ENCODE measurements around the gene TMEM72.

The TMEM72 gene

DNA sequence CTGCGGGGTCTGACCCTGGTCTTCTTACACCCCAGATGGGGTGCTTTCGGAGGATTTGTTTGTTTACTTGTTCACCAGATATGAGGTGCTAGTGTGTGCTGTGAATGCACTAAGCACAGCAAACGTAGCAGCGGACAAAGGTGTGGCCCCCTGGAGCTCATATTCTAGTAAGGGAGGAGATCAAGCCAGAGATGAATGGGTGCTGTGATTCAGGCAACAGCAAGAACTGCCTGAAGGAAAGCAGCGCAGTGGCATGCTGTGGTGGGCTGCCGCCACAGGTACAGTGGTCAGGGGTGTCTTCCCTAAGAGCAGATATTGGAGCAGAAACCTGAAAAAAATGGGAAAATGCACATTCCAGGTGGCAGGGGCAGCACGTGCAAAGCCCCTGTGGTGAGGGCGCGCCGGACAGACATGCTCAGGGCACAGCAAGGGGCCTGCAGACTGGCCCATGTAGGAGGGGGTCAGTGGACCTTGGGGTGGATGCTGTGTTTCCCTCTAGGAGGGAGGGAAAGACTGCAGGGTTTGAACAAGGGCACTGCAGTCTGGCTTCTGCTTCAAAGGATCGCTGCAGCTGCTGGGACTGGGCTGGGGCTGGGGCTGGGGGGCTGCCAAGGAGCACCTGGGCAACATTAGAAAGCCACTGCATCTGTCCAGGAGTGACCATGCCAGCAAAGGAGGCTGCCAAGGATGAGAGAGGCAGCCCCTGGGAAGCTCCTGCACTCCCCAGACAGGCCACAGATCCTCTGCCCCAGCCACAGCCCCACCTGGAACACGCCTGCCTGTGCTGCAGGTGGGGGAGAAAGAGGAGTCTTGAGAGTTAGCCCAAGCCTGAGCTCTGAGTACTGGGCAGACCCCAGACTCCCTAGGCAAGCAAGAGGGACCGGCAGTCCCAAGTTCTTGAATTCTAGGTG is 68.4 kb downstream of the TMEM72 start:
- DNase-seq (ENCODE audit: low spot score in 2 of 2) (no peak), ATAC-seq (no peak)
- no peak overlapping the region for H3K27ac Mint-ChIP-seq
- H3K4me1 Mint-ChIP-seq: no peaks in the 10 kb centered on the region
- no peak overlapping the region for H3K4me3 Mint-ChIP-seq
- no peaks in the 10 kb centered on the region for H3K9me3 Mint-ChIP-seq
- no peaks in the 10 kb centered on the region for H3K36me3 Mint-ChIP-seq

DNA sequence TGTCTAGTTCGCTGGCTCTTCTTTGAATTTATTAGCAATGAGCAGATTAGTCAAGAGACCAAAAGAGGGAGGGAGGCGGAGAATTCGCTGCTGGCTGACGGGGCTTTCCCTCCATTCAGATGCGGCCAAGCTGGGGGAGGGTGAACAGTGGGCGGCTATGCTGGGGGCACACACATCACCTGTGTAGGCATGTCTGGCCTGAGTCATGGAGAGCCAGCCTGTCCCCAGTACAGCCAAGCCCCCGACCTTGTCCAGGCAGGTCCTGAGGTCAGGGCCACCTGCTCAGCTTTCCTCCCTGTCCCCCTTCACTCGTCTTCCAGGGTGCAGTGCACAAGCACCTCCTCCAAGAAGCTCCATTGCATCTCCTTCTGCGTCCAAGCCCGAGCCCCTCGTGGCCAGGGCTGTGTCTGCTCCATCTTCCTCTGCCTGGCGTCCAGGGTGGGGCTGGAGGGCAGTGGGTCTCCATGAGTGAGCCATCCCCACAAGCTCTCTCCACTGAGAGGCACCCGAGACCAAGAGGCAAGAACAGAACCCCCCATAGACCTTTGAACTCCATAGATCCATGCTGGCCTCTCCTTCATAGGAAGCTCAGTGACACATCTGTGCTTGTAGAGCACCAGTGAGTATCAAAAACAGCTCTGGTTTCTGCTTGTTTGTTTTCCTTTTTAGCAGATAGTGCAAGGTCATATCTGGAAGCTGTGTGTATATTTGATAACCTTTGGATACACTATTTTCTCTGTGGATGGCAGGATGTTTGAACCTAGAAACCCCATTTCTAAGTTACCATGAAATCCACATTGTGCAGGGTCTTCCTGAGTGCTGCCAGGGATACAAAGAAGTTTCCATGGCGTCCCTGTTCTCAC is 69.4 kb downstream of the TMEM72 start:
- no peak for ATAC-seq
- no peaks in the 10 kb centered on the region for H3K36me3 Mint-ChIP-seq
- no peak overlapping the region for H3K27ac Mint-ChIP-seq
- H3K4me3 Mint-ChIP-seq: no peak overlapping the region
- DNase-seq (ENCODE audit: low spot score in 2 of 2): no peak
- H3K9me3 Mint-ChIP-seq: no peaks in the 10 kb centered on the region
- H3K4me1 Mint-ChIP-seq: no peaks in the 10 kb centered on the region

DNA sequence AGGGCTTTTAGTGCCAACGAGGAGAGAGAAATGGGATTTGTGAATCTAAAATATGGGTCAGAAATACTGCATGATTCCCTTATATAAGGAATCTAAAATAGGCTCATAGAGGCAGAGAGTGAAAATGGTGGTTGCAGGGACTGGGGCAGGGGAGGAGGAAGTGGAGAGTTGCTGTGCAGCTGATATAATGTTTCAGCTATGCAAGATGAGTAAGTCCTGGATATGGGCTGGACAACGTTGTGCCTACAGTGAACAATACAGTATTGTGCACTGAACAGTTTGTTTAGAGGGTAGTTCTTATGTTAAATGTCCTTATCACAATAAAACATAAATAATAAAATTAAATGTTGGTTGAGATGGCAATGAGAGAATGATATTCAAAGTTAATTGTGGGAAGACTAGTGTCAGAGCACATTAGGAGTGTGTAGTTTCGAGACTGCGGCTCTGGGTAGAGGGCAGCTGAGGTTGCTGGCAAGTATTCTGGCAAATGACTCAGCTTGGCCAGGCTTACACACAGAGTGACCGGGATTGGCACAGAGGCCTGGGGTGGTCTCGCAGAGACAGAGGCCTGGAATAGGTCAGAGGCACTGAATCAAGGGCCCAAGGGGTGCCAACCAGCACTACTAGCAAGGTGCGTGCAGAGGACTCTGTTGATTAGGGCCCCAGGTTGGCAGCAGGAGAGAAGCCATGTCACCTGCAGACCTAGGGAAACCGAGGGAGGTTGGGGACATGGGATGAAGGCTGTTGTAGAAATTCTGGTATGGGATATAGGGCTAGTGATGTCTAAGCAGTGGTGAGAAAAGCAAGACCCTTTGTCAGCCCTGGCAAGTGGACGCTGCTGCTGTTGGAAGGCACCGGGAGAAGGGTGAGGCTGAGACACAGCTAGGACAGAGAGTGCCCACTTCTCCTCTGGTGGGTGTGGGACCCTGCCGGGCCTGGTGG is 70.3 kb downstream of the TMEM72 start:
- Mint-ChIP-seq H3K27ac (no peak overlapping the region), H3K4me1 (no peaks in the 10 kb centered on the region), H3K36me3 (no peaks in the 10 kb centered on the region), H3K9me3 (no peaks in the 10 kb centered on the region), H3K4me3 (no peak overlapping the region)
- DNase-seq (ENCODE audit: low spot score in 2 of 2): no peak
- no peak for ATAC-seq

DNA sequence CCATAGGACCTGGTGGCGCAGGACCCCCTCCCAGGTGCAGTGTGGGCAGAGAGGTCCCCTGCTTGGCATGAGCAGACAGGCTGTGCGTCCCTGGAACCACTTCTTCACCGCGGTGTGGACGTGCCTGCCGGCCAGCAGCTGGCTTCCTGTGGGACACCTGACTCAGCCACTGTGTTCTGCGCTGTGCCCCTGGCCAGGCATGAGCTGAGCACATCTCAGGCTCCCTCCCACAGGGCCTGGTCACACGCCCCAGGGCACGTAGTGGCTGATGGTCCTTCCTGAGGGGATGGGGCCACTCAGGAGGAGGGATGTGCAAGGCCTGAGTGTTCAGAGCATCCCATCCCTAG is 71.0 kb downstream of the TMEM72 start:
- no peaks in the 10 kb centered on the region for H3K9me3 Mint-ChIP-seq
- H3K27ac Mint-ChIP-seq: no peak overlapping the region
- H3K4me3 Mint-ChIP-seq: no peak overlapping the region
- DNase-seq (ENCODE audit: low spot score in 2 of 2) (no peak), ATAC-seq (peak; percentile 14)
- H3K4me1 Mint-ChIP-seq: no peaks in the 10 kb centered on the region
- peaks cover 1% of the 10 kb centered on the region for H3K36me3 Mint-ChIP-seq

DNA sequence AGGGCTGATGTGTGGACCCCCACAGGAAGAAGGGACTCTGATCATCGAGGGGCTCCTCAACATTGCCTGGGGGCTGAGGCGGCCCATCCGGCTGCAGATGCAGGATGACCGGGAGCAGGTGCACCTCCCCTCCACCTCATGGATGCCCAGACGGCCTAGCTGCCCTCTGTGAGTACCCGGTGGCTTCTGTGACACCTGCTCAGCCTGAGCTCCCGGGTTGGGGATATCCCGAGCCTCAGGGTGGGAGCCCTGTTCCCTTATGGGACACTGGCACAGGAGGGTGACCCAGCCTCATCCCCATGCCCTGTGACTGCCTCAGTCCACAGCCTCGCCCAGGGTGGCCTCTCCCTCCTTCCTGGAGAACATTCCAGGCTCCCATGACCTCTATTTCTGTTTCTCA is 71.4 kb downstream of the TMEM72 start:
- no peaks in the 10 kb centered on the region for H3K4me1 Mint-ChIP-seq
- ATAC-seq: no peak
- H3K36me3 Mint-ChIP-seq: peaks cover 5% of the 10 kb centered on the region
- H3K9me3 Mint-ChIP-seq: no peaks in the 10 kb centered on the region
- no peak overlapping the region for H3K27ac Mint-ChIP-seq
- no peak for DNase-seq (ENCODE audit: low spot score in 2 of 2)
- no peak overlapping the region for H3K4me3 Mint-ChIP-seq

DNA sequence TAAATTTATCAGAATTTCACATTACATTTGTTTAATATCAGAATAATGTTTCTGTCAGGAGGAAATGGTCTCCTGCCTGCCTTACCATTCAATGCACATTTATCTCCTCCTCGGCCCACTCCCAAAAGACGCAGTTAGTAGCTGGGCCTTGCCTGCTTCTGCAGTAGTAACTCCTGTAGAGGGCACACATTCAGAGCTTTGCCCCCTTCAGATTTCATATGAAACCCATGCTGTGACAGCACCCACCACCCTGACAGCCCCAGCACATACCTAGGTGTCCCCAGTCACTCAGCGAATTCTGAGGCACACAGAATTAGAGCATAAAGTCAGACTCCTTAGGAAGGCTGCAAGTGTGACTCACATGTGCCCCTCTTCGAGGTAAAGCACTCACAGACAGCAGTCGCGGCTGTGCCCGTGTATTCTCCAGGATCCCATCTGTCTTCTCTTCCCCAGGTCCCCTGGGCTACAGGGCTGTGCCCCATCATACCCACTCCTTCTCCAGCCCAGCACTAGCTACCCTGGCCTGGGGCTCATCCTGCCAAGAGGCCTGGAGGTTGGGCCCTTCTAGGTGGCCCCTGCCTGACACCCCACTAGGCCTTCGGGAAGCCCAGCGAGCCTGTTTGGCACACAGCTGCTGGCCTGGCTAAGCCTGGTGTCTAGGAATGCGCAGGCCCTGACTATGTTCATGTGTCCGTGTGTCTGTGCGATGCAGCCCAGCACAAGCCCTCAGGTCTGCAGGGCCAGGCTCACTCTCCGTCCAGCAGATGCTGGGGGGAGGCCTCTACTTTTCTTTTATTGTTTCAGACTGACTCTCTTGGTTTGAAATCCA is 72.1 kb downstream of the TMEM72 start:
- Mint-ChIP-seq H3K4me3 (no peak overlapping the region), H3K27ac (no peak overlapping the region), H3K4me1 (no peaks in the 10 kb centered on the region), H3K9me3 (no peaks in the 10 kb centered on the region), H3K36me3 (peaks cover 5% of the 10 kb centered on the region)
- ATAC-seq: no peak
- no peak for DNase-seq (ENCODE audit: low spot score in 2 of 2)

DNA sequence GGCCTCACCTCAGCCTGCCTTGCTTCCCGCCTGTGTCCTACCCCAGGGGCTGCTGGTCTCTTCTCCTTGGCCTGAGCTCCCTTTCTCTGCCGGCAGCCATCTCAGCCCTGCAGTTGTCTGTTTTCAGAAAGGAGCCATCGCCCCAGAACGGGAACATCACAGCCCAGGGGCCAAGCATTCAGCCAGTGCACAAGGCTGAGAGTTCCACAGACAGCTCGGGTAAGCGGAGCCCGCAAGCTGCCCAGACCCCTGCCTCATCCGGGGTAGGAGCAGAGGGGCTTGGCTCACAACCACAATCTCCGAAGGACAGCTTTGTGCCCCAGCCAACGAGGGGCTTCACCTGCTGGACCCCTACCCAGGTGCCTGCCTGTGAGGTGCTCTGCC is 72.8 kb downstream of the TMEM72 start:
- H3K4me3 Mint-ChIP-seq: no peak overlapping the region
- DNase-seq (ENCODE audit: low spot score in 2 of 2): no peak
- H3K36me3 Mint-ChIP-seq: peaks cover 5% of the 10 kb centered on the region
- no peak overlapping the region for H3K27ac Mint-ChIP-seq
- ATAC-seq: no peak
- H3K9me3 Mint-ChIP-seq: no peaks in the 10 kb centered on the region
- H3K4me1 Mint-ChIP-seq: no peaks in the 10 kb centered on the region

DNA sequence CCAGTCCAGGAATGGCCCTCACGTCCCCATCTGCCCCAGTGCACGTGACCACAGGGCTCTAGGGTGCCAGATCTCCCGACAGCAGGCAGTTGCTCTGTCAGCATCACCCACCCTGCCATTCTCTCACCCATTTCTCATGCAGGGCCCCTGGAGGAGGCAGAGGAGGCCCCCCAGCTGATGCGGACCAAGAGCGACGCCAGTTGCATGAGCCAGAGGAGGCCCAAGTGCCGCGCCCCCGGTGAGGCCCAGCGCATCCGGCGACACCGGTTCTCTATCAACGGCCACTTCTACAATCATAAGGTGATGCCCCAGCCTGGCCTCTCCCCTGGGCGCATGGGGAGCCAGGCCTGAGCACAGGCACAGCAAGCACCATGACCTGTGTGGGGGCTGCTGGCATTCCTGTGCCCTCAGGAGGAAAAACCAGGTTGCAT is 73.5 kb downstream of the TMEM72 start:
- Mint-ChIP-seq H3K36me3 (peaks cover 5% of the 10 kb centered on the region), H3K27ac (no peak overlapping the region), H3K9me3 (no peaks in the 10 kb centered on the region), H3K4me3 (no peak overlapping the region), H3K4me1 (no peaks in the 10 kb centered on the region)
- ATAC-seq (no peak), DNase-seq (ENCODE audit: low spot score in 2 of 2) (no peak)

DNA sequence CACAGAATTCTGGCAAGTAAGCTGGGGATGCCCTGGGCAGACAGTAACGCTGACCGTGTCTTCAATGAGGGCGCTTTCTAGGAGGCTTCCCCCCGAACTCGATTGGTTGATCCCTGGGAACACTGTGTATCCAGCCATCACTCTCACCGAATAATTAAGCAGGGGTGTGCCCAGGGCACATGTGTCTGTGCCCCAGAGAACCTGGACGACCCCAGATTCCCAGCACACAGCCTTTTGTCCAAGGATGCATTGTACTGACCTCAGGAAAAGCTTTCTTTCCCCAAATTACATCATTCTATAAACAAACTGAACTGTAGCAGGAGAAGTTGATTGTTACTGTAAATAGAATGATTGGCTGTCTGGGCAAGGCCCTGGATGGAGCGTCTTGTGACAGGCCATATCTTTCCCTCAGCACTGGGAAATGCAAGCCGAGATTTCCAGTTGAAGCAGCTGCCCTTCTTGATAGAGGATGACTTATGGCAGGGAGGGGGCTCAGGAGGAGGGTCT is 74.1 kb downstream of the TMEM72 start:
- H3K4me1 Mint-ChIP-seq: no peaks in the 10 kb centered on the region
- ATAC-seq (no peak), DNase-seq (ENCODE audit: low spot score in 2 of 2) (no peak)
- H3K27ac Mint-ChIP-seq: no peak overlapping the region
- H3K9me3 Mint-ChIP-seq: no peaks in the 10 kb centered on the region
- H3K36me3 Mint-ChIP-seq: peaks cover 5% of the 10 kb centered on the region
- H3K4me3 Mint-ChIP-seq: no peak overlapping the region

DNA sequence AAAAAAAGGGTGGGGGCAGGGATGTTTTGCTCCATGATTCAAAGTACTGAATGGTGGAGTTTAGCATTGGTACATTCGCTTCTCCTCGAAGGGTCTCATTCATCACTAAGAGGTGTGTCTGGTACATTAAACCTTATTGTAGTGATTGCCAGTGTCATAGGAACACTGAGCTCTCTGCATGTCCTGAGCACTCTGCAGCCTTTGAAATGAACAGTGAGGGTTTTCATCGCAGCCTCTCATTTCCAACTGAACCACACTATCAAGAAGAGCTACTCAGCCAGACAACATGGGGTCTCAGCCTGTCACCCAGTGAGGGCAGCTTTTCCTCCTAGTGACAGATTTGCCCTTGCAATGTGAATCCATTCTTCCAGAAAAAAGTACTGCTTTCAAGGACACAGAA is 75.0 kb downstream of the TMEM72 start:
- Mint-ChIP-seq H3K4me1 (no peaks in the 10 kb centered on the region), H3K36me3 (peaks cover 5% of the 10 kb centered on the region), H3K4me3 (no peak overlapping the region), H3K9me3 (no peaks in the 10 kb centered on the region), H3K27ac (no peak overlapping the region)
- DNase-seq (ENCODE audit: low spot score in 2 of 2): no peak
- no peak for ATAC-seq

All from stimulated activated effector memory CD8-positive, alpha-beta T cell treated with anti-CD3 and anti-CD28 coated beads, Interleukin-12 subunit alpha, Interleukin-12 subunit beta, amount 100 ng/mL, for 72 hours (primary cell).